Lower leg skin (tissue), 3 donors: ENCODE measurements around the gene PSENEN.

Source experiments
- POLR2A ChIP-seq, 2 donors: fragments of 450-650 bp; IDR thresholded peaks; one replicate each; pipeline ENCODE4 v1.6.1; 2016 to 2017; ENCODE audit warnings: antibody characterized with exemption in 2 of 2, mild to moderate bottlenecking in 1 of 2, moderate library complexity in 1 of 2
- TF ChIP-seq, protein P1 (sequence below), 3 donors: fragments of 450-650 bp; IDR thresholded peaks; one replicate each; pipeline ENCODE4 v1.5.1; 2016; ENCODE audit warnings: antibody characterized with exemption in 3 of 3, mild to moderate bottlenecking in 3 of 3, moderate library complexity in 2 of 3

DNA sequence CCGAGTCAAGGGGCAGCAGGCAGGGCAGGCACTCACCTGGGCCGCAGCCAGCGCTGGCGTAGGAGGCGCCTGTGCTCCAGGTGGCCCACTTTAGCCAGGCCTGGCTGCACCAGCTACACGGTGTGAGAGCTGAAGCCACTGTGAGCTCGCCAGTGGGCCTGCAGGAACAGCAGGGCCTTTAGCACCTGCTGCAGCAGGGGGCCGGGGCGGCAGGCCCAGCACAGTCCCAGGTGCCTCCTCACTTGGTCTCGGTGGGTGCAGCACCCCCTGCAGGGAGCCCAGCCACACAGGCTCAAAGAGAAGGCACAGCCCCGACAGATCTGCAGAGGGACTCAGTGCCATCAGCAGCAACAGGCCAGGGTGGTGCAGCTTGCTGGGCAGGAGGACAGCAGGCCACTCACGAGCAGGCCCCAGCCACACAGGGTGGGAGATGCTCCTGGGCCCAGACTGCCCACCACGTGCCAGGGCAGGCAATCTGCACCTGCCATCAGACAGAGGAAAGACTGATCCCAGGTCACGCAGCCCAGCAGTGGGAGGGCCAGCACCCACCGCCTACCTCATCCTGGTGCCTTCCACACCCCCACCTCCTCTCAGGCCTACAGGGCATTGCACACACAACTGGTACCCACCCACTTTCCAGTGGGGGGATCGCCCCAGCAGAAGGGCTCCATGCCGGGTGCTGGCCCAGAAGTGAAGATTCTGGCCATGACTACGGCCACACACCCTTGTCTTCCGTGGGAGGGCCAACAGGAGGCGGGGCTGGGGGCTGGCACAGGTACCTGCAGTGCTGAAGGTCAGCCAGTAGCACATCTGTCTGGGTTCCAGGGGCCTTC, 45.7 kb downstream of the PSENEN start:
- TF ChIP-seq, protein P1, sequence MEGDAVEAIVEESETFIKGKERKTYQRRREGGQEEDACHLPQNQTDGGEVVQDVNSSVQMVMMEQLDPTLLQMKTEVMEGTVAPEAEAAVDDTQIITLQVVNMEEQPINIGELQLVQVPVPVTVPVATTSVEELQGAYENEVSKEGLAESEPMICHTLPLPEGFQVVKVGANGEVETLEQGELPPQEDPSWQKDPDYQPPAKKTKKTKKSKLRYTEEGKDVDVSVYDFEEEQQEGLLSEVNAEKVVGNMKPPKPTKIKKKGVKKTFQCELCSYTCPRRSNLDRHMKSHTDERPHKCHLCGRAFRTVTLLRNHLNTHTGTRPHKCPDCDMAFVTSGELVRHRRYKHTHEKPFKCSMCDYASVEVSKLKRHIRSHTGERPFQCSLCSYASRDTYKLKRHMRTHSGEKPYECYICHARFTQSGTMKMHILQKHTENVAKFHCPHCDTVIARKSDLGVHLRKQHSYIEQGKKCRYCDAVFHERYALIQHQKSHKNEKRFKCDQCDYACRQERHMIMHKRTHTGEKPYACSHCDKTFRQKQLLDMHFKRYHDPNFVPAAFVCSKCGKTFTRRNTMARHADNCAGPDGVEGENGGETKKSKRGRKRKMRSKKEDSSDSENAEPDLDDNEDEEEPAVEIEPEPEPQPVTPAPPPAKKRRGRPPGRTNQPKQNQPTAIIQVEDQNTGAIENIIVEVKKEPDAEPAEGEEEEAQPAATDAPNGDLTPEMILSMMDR (IDR thresholded peaks at IDR 0.05): no peak
- no peak for TF ChIP-seq POLR2A (IDR thresholded peaks at IDR 0.05)
